IMR-90 (cell line): ENCODE results near the gene ZPBP2. TPM values are rescaled to one million over a fixed set of nuclear protein-coding genes. Genes with fewer than 3 reads are reported as not detected.

ENCODE experiments used
- ATAC-seq: fragments of 200-7000 bp; cut with Tn5 transposase; 2 replicates; pipeline ENCODE4 v1.9.1; 2020; ENCODE audit warnings: low read depth, mild to moderate bottlenecking, moderate library complexity
- BruUV-seq: library from RNA; stranded (reverse); fragments of 400-500 nt; replicated peaks from 2 replicates; lab custom pipeline; 2021; lab: Mats Ljungman, UMichigan
- CTCF ChIA-PET: fragments of 300-600 bp; formaldehyde crosslinking; extraction: SDS; loops from one replicate; lab custom pipeline; 2021; ENCODE audit warnings: antibody characterized with exemption; lab: Yijun Ruan, JAX
- POLR2A ChIA-PET: fragments of 300-600 bp; sonication (Branson Sonifier 250); formaldehyde crosslinking; loops from one replicate; lab custom pipeline; 2022; ENCODE audit warnings: antibody characterized with exemption; ENCODE audit not compliant: unreplicated experiment; lab: Charles Lee
- DNase-seq: peaks from one replicate; pipeline ENCODE4 v3.0.0; 2013
- H2AFZ ChIP-seq: replicated peaks from 2 replicates; pipeline ENCODE3; 2013; ENCODE audit warnings: low read length, mild to moderate bottlenecking; ENCODE audit not compliant: poor library complexity
- H2AK5ac ChIP-seq: 2 replicates; pipeline ENCODE4 v1.6.1; 2013; ENCODE audit warnings: low read depth, low read length, inconsistent platforms
- H2AK9ac ChIP-seq: replicated peaks from 2 replicates; pipeline ENCODE3; 2013; ENCODE audit warnings: mild to moderate bottlenecking, low read depth, low read length, moderate library complexity; ENCODE audit not compliant: poor library complexity
- H2BK120ac ChIP-seq: 2 replicates; pipeline ENCODE4 v1.6.1; 2013; ENCODE audit warnings: low read depth, low read length, inconsistent platforms
- H2BK15ac ChIP-seq: 3 replicates; pipeline ENCODE4 v1.6.1; 2013; ENCODE audit warnings: low read depth, low read length, inconsistent platforms
- H2BK20ac ChIP-seq: 2 replicates; pipeline ENCODE4 v1.6.1; 2013; ENCODE audit warnings: low read depth, mild to moderate bottlenecking, inconsistent platforms, low read length, moderate library complexity
- H2BK5ac ChIP-seq: 2 replicates; pipeline ENCODE4 v1.6.1; 2013; ENCODE audit warnings: mild to moderate bottlenecking, low read depth, low read length, inconsistent platforms; ENCODE audit not compliant: poor library complexity, severe bottlenecking
- H3K14ac ChIP-seq: replicated peaks from 2 replicates; pipeline ENCODE4 v1.6.1; 2013; ENCODE audit warnings: low read depth, low read length, inconsistent platforms
- H3K18ac ChIP-seq: 2 replicates; pipeline ENCODE4 v1.6.1; 2013; ENCODE audit warnings: low read depth, low read length, control low read depth
- H3K23ac ChIP-seq: 2 replicates; pipeline ENCODE4 v1.6.1; 2013; ENCODE audit warnings: low read depth, low read length, inconsistent platforms
- H3K27ac ChIP-seq: 2 replicates; pipeline ENCODE4 v1.5.1; 2013; ENCODE audit warnings: mild to moderate bottlenecking, control low read depth, low read length; ENCODE audit not compliant: insufficient read depth
- H3K27me3 ChIP-seq: 2 replicates; pipeline ENCODE4 v1.6.1; 2013; ENCODE audit warnings: low read length; ENCODE audit not compliant: control insufficient read depth, insufficient read depth
- H3K36me3 ChIP-seq: 2 replicates; pipeline ENCODE4 v1.6.1; 2013; ENCODE audit warnings: low read length, mixed read lengths; ENCODE audit not compliant: control insufficient read depth, insufficient read depth
- H3K4ac ChIP-seq: 2 replicates; pipeline ENCODE4 v1.6.1; 2013; ENCODE audit warnings: low read depth, low read length, inconsistent platforms
- H3K4me1 ChIP-seq: 2 replicates; pipeline ENCODE4 v1.6.1; 2013; ENCODE audit warnings: low read length, mixed read lengths; ENCODE audit not compliant: control insufficient read depth, insufficient read depth
- H3K4me2 ChIP-seq: 2 replicates; pipeline ENCODE4 v1.6.1; 2013; ENCODE audit warnings: low read depth, mild to moderate bottlenecking, control low read depth, low read length, moderate library complexity
- H3K4me3 ChIP-seq: 2 replicates; pipeline ENCODE4 v1.5.1; 2013; ENCODE audit warnings: low read depth, mild to moderate bottlenecking, control low read depth, low read length, moderate library complexity; ENCODE audit not compliant: insufficient read depth
- H3K56ac ChIP-seq: 2 replicates; pipeline ENCODE4 v1.6.1; 2013; ENCODE audit warnings: low read length, inconsistent platforms; ENCODE audit not compliant: insufficient read depth; ENCODE audit errors: extremely low read depth
- H3K79me1 ChIP-seq, 2 experiments: 2 replicates each; pipeline ENCODE4 v1.6.1; 2013; ENCODE audit warnings: low read length in 2 of 2, inconsistent platforms in 1 of 2, low read depth in 1 of 2
- H3K9ac ChIP-seq: 2 replicates; pipeline ENCODE4 v1.6.1; 2013; ENCODE audit warnings: low read depth, low read length, control low read depth
- H3K9me1 ChIP-seq: 2 replicates; pipeline ENCODE4 v1.6.1; 2013; ENCODE audit warnings: low read length, inconsistent platforms; ENCODE audit not compliant: insufficient read depth
- H3K9me3 ChIP-seq: 2 replicates; pipeline ENCODE4 v1.6.1; 2013; ENCODE audit warnings: low read length; ENCODE audit not compliant: control insufficient read depth, insufficient read depth
- H4K20me1 ChIP-seq: 2 replicates; pipeline ENCODE4 v1.6.1; 2013; ENCODE audit warnings: low read length, inconsistent platforms; ENCODE audit not compliant: insufficient read depth
- H4K5ac ChIP-seq: 2 replicates; pipeline ENCODE4 v1.6.1; 2013; ENCODE audit warnings: mild to moderate bottlenecking, low read depth, low read length, control low read depth
- H4K8ac ChIP-seq, 2 experiments: 2 replicates each; pipeline ENCODE4 v1.6.1; 2013; ENCODE audit warnings: low read depth in 2 of 2, low read length in 2 of 2, control low read depth in 1 of 2, inconsistent platforms in 1 of 2
- H4K91ac ChIP-seq: 2 replicates; pipeline ENCODE4 v1.6.1; 2013; ENCODE audit warnings: low read depth, low read length, inconsistent platforms; ENCODE audit not compliant: insufficient read depth
- BHLHE40 ChIP-seq: fragments of 150-350 bp; IDR thresholded peaks from 2 replicates; pipeline ENCODE4 v1.6.1; 2016; ENCODE audit warnings: mild to moderate bottlenecking, low read depth, low read length
- CEBPB ChIP-seq: IDR thresholded peaks from 2 replicates; pipeline ENCODE4 v1.6.1; 2012; ENCODE audit warnings: low read depth, low read length, improper control_type of control experiment
- CHD1 ChIP-seq: IDR thresholded peaks from 2 replicates; pipeline ENCODE4 v1.6.1; 2012; ENCODE audit warnings: low read depth, low read length, improper control_type of control experiment
- FOS ChIP-seq: fragments of 150-350 bp; IDR thresholded peaks from 2 replicates; pipeline ENCODE4 v1.6.1; 2016; ENCODE audit warnings: low read depth, low read length
- MAFK ChIP-seq: IDR thresholded peaks from 2 replicates; pipeline ENCODE4 v1.6.1; 2012; ENCODE audit warnings: low read depth, low read length, improper control_type of control experiment
- MAZ ChIP-seq: IDR thresholded peaks from 2 replicates; pipeline ENCODE4 v1.6.1; 2012; ENCODE audit warnings: low read depth, mild to moderate bottlenecking, low read length, improper control_type of control experiment, moderate library complexity, borderline replicate concordance
- MXI1 ChIP-seq: IDR thresholded peaks from 2 replicates; pipeline ENCODE4 v1.6.1; 2012; ENCODE audit warnings: low read depth, mild to moderate bottlenecking, low read length, moderate library complexity, borderline replicate concordance
- NFE2L2 ChIP-seq: fragments of 150-350 bp; IDR thresholded peaks from 2 replicates; pipeline ENCODE4 v1.6.1; 2016; ENCODE audit warnings: low read depth, mild to moderate bottlenecking, low read length
- POLR2A ChIP-seq: IDR thresholded peaks from 2 replicates; pipeline ENCODE4 v1.6.1; 2012; ENCODE audit warnings: mild to moderate bottlenecking, low read depth, low read length
- RAD21 ChIP-seq: IDR thresholded peaks from 2 replicates; pipeline ENCODE4 v1.6.1; 2012; ENCODE audit warnings: low read length, improper control_type of control experiment
- RCOR1 ChIP-seq: IDR thresholded peaks from 2 replicates; pipeline ENCODE4 v1.6.1; 2012; ENCODE audit warnings: mild to moderate bottlenecking, low read length, improper control_type of control experiment; ENCODE audit not compliant: insufficient replicate concordance
- RFX5 ChIP-seq: IDR thresholded peaks from 2 replicates; pipeline ENCODE4 v1.8.0; 2012; ENCODE audit warnings: low read depth, mild to moderate bottlenecking, low read length, moderate library complexity
- SMC3 ChIP-seq: fragments of 150-350 bp; IDR thresholded peaks from 2 replicates; pipeline ENCODE4 v1.6.1; 2016; ENCODE audit warnings: low read depth, mild to moderate bottlenecking, antibody characterized with exemption, low read length, moderate library complexity
- WGBS, 2 experiments: methylation state at CpG; one replicate each; pipeline versions ENCODE4 v1.1.5 to v1.1.7; 2013; ENCODE audit warnings: missing lambda C conversion rate in 2 of 2; ENCODE audit not compliant: insufficient read length in 1 of 2; ENCODE audit errors: extremely low coverage in 2 of 2; 5-methylcytosine and 5-hydroxymethylcytosine counted together
- dilution Hi-C: fragments of 300-500 bp; cut with HindIII; formaldehyde crosslinking; loops from one replicate; pipeline ENCODE4 v1.14.3; 2018; ENCODE audit warnings: low sequenced_read_pairs; ENCODE audit not compliant: unreplicated experiment
- in situ Hi-C: fragments of 300-500 bp; cut with MboI; formaldehyde crosslinking; loops from 3 replicates; pipeline ENCODE4 v1.14.3; 2019; ENCODE audit warnings: low sequenced_read_pairs, inconsistent platforms, mixed read lengths
- intact Hi-C: fragments of 100-400 bp; cut with micrococcal nuclease; formaldehyde crosslinking; loops from 2 replicates; pipeline ENCODE4 v1.10.0; 2022
- polyA plus RNA-seq, 3 experiments: library from polyadenylated mRNA; depleted of rRNA; stranded (reverse); fragments of >200 nt; gene quantifications; 2 replicates each; pipeline ENCODE4 v1.2.3, GENCODE V29; 2012; ENCODE audit warnings: low replicate concordance in 1 of 3
- total RNA-seq: library from RNA; depleted of rRNA; stranded (reverse); fragments of >200 nt; gene quantifications from 2 replicates; pipeline ENCODE4 v1.2.3, GENCODE V29; 2012
- TF ChIP-seq, protein P1 (sequence below): fragments of 150-350 bp; IDR thresholded peaks from 2 replicates; pipeline ENCODE4 v1.6.1; 2016; ENCODE audit warnings: low read depth, mild to moderate bottlenecking, low read length, moderate library complexity, borderline replicate concordance
- TF ChIP-seq, protein P2 (sequence below): fragments of 150-350 bp; IDR thresholded peaks from 2 replicates; pipeline ENCODE4 v1.6.1; 2017; ENCODE audit warnings: mild to moderate bottlenecking, antibody characterized with exemption, low read length, low read depth
- TF ChIP-seq, protein P3 (sequence below): conservative IDR thresholded peaks from 2 replicates; pipeline ENCODE4 v1.5.1; 2012; ENCODE audit warnings: mild to moderate bottlenecking, low read depth, low read length, improper control_type of control experiment

Gene ZPBP2
- total and polyA plus RNA-seq, 2 of the 4 experiments (the other 2 are of a cell fraction) = not detected

- 43% methylated on average over 1 of the region's 5 CpGs; no CpG with 5 or more reads in 1 of the 2 experiments for WGBS, 2 experiments
- Histone ChIP-seq H3K9ac (no peak overlapping the region), H4K5ac (no peak overlapping the region), H3K23ac (no peak overlapping the region), H3K4me3 (no peak overlapping the region), H3K56ac (no peak overlapping the region), H2BK120ac (no peak overlapping the region), H3K27me3 (peaks cover 48% of the 10 kb centered on the region), H3K18ac (no peak overlapping the region), H3K79me1 (no peaks in the 10 kb centered on the region), H2AK9ac (no peak overlapping the region), H4K91ac (no peak overlapping the region), H3K4me2 (no peak overlapping the region), H3K9me3 (peaks cover 4% of the 10 kb centered on the region; the same call in 1 of the 2 replicates), H2AK5ac (no peak overlapping the region), H3K27ac (no peak overlapping the region), H3K36me3 (no peaks in the 10 kb centered on the region), H2BK5ac (no peak overlapping the region), H3K4ac (no peak overlapping the region), H4K8ac (no peak overlapping the region), H3K4me1 (peaks cover 2% of the 10 kb centered on the region; the same call in 1 of the 2 replicates), H3K14ac (no peak overlapping the region), H2BK15ac (no peak overlapping the region), H2AFZ (no peak overlapping the region), H3K9me1 (no peaks in the 10 kb centered on the region), H2BK20ac (no peak overlapping the region), H4K20me1 (no peaks in the 10 kb centered on the region)
- POLR2A ChIA-PET = no interaction called here
- no peak for DNase-seq
- in situ Hi-C loops = no loop called here
- no peak for TF ChIP-seq RFX5
- TF ChIP-seq, protein P1, sequence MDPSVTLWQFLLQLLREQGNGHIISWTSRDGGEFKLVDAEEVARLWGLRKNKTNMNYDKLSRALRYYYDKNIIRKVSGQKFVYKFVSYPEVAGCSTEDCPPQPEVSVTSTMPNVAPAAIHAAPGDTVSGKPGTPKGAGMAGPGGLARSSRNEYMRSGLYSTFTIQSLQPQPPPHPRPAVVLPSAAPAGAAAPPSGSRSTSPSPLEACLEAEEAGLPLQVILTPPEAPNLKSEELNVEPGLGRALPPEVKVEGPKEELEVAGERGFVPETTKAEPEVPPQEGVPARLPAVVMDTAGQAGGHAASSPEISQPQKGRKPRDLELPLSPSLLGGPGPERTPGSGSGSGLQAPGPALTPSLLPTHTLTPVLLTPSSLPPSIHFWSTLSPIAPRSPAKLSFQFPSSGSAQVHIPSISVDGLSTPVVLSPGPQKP = no peak
- no peak for TF ChIP-seq FOS
- no peak for TF ChIP-seq SMC3
- TF ChIP-seq RAD21 = no peak
- TF ChIP-seq POLR2A = no peak
- TF ChIP-seq MAZ = no peak
- TF ChIP-seq, protein P2, sequence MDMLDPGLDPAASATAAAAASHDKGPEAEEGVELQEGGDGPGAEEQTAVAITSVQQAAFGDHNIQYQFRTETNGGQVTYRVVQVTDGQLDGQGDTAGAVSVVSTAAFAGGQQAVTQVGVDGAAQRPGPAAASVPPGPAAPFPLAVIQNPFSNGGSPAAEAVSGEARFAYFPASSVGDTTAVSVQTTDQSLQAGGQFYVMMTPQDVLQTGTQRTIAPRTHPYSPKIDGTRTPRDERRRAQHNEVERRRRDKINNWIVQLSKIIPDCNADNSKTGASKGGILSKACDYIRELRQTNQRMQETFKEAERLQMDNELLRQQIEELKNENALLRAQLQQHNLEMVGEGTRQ = no peak
- TF ChIP-seq MAFK = no peak
- no peak for TF ChIP-seq NFE2L2
- no peak for TF ChIP-seq BHLHE40
- TF ChIP-seq, protein P3, sequence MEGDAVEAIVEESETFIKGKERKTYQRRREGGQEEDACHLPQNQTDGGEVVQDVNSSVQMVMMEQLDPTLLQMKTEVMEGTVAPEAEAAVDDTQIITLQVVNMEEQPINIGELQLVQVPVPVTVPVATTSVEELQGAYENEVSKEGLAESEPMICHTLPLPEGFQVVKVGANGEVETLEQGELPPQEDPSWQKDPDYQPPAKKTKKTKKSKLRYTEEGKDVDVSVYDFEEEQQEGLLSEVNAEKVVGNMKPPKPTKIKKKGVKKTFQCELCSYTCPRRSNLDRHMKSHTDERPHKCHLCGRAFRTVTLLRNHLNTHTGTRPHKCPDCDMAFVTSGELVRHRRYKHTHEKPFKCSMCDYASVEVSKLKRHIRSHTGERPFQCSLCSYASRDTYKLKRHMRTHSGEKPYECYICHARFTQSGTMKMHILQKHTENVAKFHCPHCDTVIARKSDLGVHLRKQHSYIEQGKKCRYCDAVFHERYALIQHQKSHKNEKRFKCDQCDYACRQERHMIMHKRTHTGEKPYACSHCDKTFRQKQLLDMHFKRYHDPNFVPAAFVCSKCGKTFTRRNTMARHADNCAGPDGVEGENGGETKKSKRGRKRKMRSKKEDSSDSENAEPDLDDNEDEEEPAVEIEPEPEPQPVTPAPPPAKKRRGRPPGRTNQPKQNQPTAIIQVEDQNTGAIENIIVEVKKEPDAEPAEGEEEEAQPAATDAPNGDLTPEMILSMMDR = no peak
- no peak for TF ChIP-seq CHD1
- no peak for TF ChIP-seq CEBPB
- TF ChIP-seq RCOR1 = no peak
- no peak for TF ChIP-seq MXI1
- intact Hi-C loops = no loop called here
- no peak for ATAC-seq
- dilution Hi-C loops = no loop called here
- no TSS peak for BruUV-seq
- CTCF ChIA-PET = interaction anchor here (1.3 kb wide), 1 partner anchor 27 kb away, joined by 3 read pairs; no protein-coding TSS in a partner anchor
Observed at GRCh38 chr17:39861235-39861634, 6.8 kb upstream of the ZPBP2 start.
